ENCODE measurements around the gene STK35. TPM values are rescaled to one million over a fixed set of nuclear protein-coding genes. Genes with fewer than 3 reads are reported as not detected.
A peak's percentile ranks its signal among the peaks of the same experiment; 100 is the strongest.

STK35 gene
- total RNA-seq, 2 experiments from 2014 or later, result 18.0 to 18.4 TPM

- H3K36me3 Mint-ChIP-seq (ENCODE audit: low read depth), result no peaks in the 10 kb centered on the region
- H3K27me3 Mint-ChIP-seq, result peaks cover 30% of the 10 kb centered on the region
- no peaks in the 10 kb centered on the region for H3K9me3 Mint-ChIP-seq
- intact Hi-C loops (cut with micrococcal nuclease), result no loop called here
- H3K4me3 Mint-ChIP-seq, result no peak overlapping the region
- no peak for DNase-seq
- H3K27ac Mint-ChIP-seq, result no peak overlapping the region
- no peak for TF ChIP-seq CTCF (IDR thresholded peaks at IDR 0.05)
- POLR2A ChIA-PET, result interaction anchor here (1.2 kb wide), 1 partner anchor 34 kb away, joined by 3 read pairs; no protein-coding TSS in a partner anchor
- H3K4me1 Mint-ChIP-seq (ENCODE audit: low read depth), result no peaks in the 10 kb centered on the region
- no peak for ATAC-seq
- CTCF ChIA-PET, result no interaction called here
Measured at GRCh38 chr20:2086177-2086979, 15.2 kb upstream of the STK35 start.

GRCh38 chr20:2086980-2087377, 14.6 kb upstream of the STK35 start:
- Mint-ChIP-seq H3K27me3 (peaks cover 28% of the 10 kb centered on the region), H3K27ac (no peak overlapping the region), H3K9me3 (no peaks in the 10 kb centered on the region), H3K4me3 (no peak overlapping the region), H3K36me3 (ENCODE audit: low read depth) (no peaks in the 10 kb centered on the region), H3K4me1 (ENCODE audit: low read depth) (no peaks in the 10 kb centered on the region)
- CTCF ChIA-PET, result no interaction called here
- ATAC-seq, result no peak
- DNase-seq, result no peak
- POLR2A ChIA-PET, result no interaction called here
- intact Hi-C loops (cut with micrococcal nuclease), result no loop called here
- no peak for TF ChIP-seq CTCF (IDR thresholded peaks at IDR 0.05)

GRCh38 chr20:2088891-2089290, 12.7 kb upstream of the STK35 start:
- CTCF ChIA-PET, result no interaction called here
- H3K9me3 Mint-ChIP-seq, result no peaks in the 10 kb centered on the region
- H3K36me3 Mint-ChIP-seq (ENCODE audit: low read depth), result no peaks in the 10 kb centered on the region
- ATAC-seq, result no peak
- H3K4me3 Mint-ChIP-seq, result no peak overlapping the region
- intact Hi-C loops (cut with micrococcal nuclease), result no loop called here
- TF ChIP-seq CTCF (IDR thresholded peaks at IDR 0.05), result no peak
- H3K4me1 Mint-ChIP-seq (ENCODE audit: low read depth), result peaks cover 2% of the 10 kb centered on the region
- POLR2A ChIA-PET, result no interaction called here
- peaks cover 30% of the 10 kb centered on the region for H3K27me3 Mint-ChIP-seq
- DNase-seq, result no peak
- H3K27ac Mint-ChIP-seq, result no peak overlapping the region

- DNase-seq (no peak), ATAC-seq (no peak)
- Mint-ChIP-seq H3K4me3 (no peak overlapping the region), H3K27me3 (peaks cover 32% of the 10 kb centered on the region), H3K4me1 (ENCODE audit: low read depth) (peaks cover 2% of the 10 kb centered on the region), H3K36me3 (ENCODE audit: low read depth) (no peaks in the 10 kb centered on the region), H3K27ac (no peak overlapping the region), H3K9me3 (no peaks in the 10 kb centered on the region)
- intact Hi-C loops (cut with micrococcal nuclease), result no loop called here
- ChIA-PET POLR2A (interaction anchor here (0.6 kb wide), 1 partner anchor 66 kb away, joined by 3 read pairs; no protein-coding TSS in a partner anchor), CTCF (interaction anchor here (0.9 kb wide), 1 partner anchor 124 kb away, joined by 3 read pairs; no protein-coding TSS in a partner anchor)
- TF ChIP-seq CTCF (IDR thresholded peaks at IDR 0.05), result no peak
Measured at GRCh38 chr20:2089447-2089846, 12.2 kb upstream of the STK35 start.

GRCh38 chr20:2093159-2093781, 8.4 kb upstream of the STK35 start:
- intact Hi-C loops (cut with micrococcal nuclease), result loop anchor here (10.0 kb wide), 1 partner anchor 288 kb away; no protein-coding TSS in a partner anchor
- H3K27ac Mint-ChIP-seq, result no peak overlapping the region

More at GRCh38 chr20:2093159-2093781, 8.4 kb upstream of the STK35 start:
- H3K27me3 Mint-ChIP-seq, result peaks cover 28% of the 10 kb centered on the region
- peak; percentile 56 for ATAC-seq
- ChIA-PET CTCF (interaction anchor here (0.7 to 3.2 kb wide), 17 partner anchors 9 to 291 kb away, joined by 3 to 20 read pairs (median 4); partner anchors contain the start of gene STK35), POLR2A (interaction anchor here (0.9 to 3.2 kb wide), 2 partner anchors 9 to 40 kb away, joined by 4 to 20 read pairs; partner anchors contain the start of gene STK35)
- H3K9me3 Mint-ChIP-seq, result no peaks in the 10 kb centered on the region
- peak; percentile 69 for TF ChIP-seq CTCF (IDR thresholded peaks at IDR 0.05)
- H3K4me1 Mint-ChIP-seq (ENCODE audit: low read depth), result peaks cover 2% of the 10 kb centered on the region
- peak; percentile 63 for DNase-seq
- H3K36me3 Mint-ChIP-seq (ENCODE audit: low read depth), result no peaks in the 10 kb centered on the region
- no peak overlapping the region for H3K4me3 Mint-ChIP-seq

Data from activated CD8-positive, alpha-beta T cell treated with anti-CD3 and anti-CD28 coated beads for 36 hours (primary cell).